HepG2 (cell line): ENCODE measurements around the gene APOM. TPM values are rescaled to one million over a fixed set of nuclear protein-coding genes. Genes with fewer than 3 reads are reported as not detected.

Experiments
- ATF7 ChIP-seq, 2 experiments: fragments of 450-650 bp in 1 of 2; sonication (generic) in 1 of 2; formaldehyde crosslinking in 1 of 2; IDR thresholded peaks; 2 replicates each; pipeline versions ENCODE4 v1.4.0 to v1.6.1; 2016 to 2020; ENCODE audit warnings: antibody characterized with exemption in 1 of 2, mild to moderate bottlenecking in 1 of 2, missing genetic modification reagents in 1 of 2
- BORCS8-MEF2B ChIP-seq: sonication (generic); formaldehyde crosslinking; IDR thresholded peaks from 2 replicates; pipeline ENCODE4 v1.8.0; 2022; ENCODE audit warnings: mild to moderate bottlenecking, missing genetic modification reagents
- CCAR2 ChIP-seq: fragments of 200-400 bp; formaldehyde crosslinking; optimal IDR thresholded peaks from 2 replicates; pipeline ENCODE3; 2018; ENCODE audit warnings: low read depth, mild to moderate bottlenecking, low read length, moderate library complexity
- ETV5 ChIP-seq: IDR thresholded peaks from 2 replicates; pipeline ENCODE4 v1.6.1; 2018; ENCODE audit warnings: missing biosample characterization, missing genetic modification reagents, inconsistent platforms, borderline replicate concordance
- HBP1 ChIP-seq: IDR thresholded peaks from 2 replicates; pipeline ENCODE4 v1.6.1; 2016; ENCODE audit warnings: low read depth, control low read depth
- MIER3 ChIP-seq: IDR thresholded peaks from 2 replicates; pipeline ENCODE4 v1.6.1; 2016; ENCODE audit warnings: missing compliant biosample characterization, borderline replicate concordance
- NR2F1 ChIP-seq, 2 experiments: fragments of 450-650 bp in 1 of 2; formaldehyde crosslinking in 1 of 2; IDR thresholded peaks; 2 replicates each; pipeline versions ENCODE4 v1.5.0 to v1.6.1; 2016 to 2020; ENCODE audit warnings: mild to moderate bottlenecking in 1 of 2, missing compliant biosample characterization in 1 of 2, missing genetic modification reagents in 1 of 2, moderate library complexity in 1 of 2
- SALL1 ChIP-seq: sonication (generic); formaldehyde crosslinking; IDR thresholded peaks from 2 replicates; pipeline ENCODE4 v1.8.0; 2022; ENCODE audit warnings: mild to moderate bottlenecking, missing genetic modification reagents
- ZBTB44 ChIP-seq: sonication (generic); formaldehyde crosslinking; IDR thresholded peaks from 2 replicates; pipeline ENCODE4 v1.4.0; 2020; ENCODE audit warnings: missing genetic modification reagents
- ZNF605 ChIP-seq: sonication (generic); formaldehyde crosslinking; IDR thresholded peaks from 2 replicates; pipeline ENCODE4 v1.8.0; 2022; ENCODE audit warnings: mild to moderate bottlenecking, missing genetic modification reagents
- polyA plus RNA-seq, 8 experiments: library from polyadenylated mRNA; depleted of rRNA in 3 of 8; stranded (reverse) in 7 of 8; unstranded in 1 of 8; fragments of >200 nt; fragmentation: Illumina TruSeq in 4 of 8; extraction: Trizol in 4 of 8; gene quantifications; 2 replicates each; pipeline versions ENCODE4 v1.2.1 to v1.2.3, GENCODE V29; 2011 to 2016; ENCODE audit warnings: low read depth in 4 of 8, missing spikeins in 1 of 8, mixed read lengths in 1 of 8; ENCODE audit not compliant: insufficient read depth in 1 of 8
- total RNA-seq, 5 experiments: library from RNA; depleted of rRNA; stranded (reverse); fragments of >200 nt; fragmentation: Illumina TruSeq; extraction: Trizol; gene quantifications; 2 replicates each; pipeline ENCODE4 v1.2.3, GENCODE V29; 2016; ENCODE audit warnings: low read depth in 1 of 5
- TF ChIP-seq, protein P1 (sequence below): sonication (generic); formaldehyde crosslinking; IDR thresholded peaks from 2 replicates; pipeline ENCODE4 v1.9.0; 2022; ENCODE audit warnings: low read depth, missing genetic modification reagents
- TF ChIP-seq, protein P2 (sequence below): sonication (generic); formaldehyde crosslinking; IDR thresholded peaks from 2 replicates; pipeline ENCODE4 v1.5.0; 2020; ENCODE audit warnings: mild to moderate bottlenecking, missing genetic modification reagents
- TF ChIP-seq, protein P3 (sequence below): sonication (generic); formaldehyde crosslinking; IDR thresholded peaks from 2 replicates; pipeline ENCODE4 v1.5.0; 2020; ENCODE audit warnings: missing genetic modification reagents, mild to moderate bottlenecking, borderline replicate concordance
- TF ChIP-seq, protein P4 (sequence below): sonication (generic); formaldehyde crosslinking; IDR thresholded peaks from 2 replicates; pipeline ENCODE4 v1.4.0; 2020; ENCODE audit warnings: missing genetic modification reagents, low read depth, mild to moderate bottlenecking, borderline replicate concordance
- TF ChIP-seq, protein P5 (sequence below): sonication (generic); formaldehyde crosslinking; IDR thresholded peaks from 2 replicates; pipeline ENCODE4 v1.4.0; 2020; ENCODE audit warnings: missing genetic modification reagents

Gene APOM
- total and polyA plus RNA-seq, 2 of the 13 experiments (the other 11 are each of a cell fraction or from before 2014, with no cell fraction given) = 98.2 to 1,140 TPM

DNA sequence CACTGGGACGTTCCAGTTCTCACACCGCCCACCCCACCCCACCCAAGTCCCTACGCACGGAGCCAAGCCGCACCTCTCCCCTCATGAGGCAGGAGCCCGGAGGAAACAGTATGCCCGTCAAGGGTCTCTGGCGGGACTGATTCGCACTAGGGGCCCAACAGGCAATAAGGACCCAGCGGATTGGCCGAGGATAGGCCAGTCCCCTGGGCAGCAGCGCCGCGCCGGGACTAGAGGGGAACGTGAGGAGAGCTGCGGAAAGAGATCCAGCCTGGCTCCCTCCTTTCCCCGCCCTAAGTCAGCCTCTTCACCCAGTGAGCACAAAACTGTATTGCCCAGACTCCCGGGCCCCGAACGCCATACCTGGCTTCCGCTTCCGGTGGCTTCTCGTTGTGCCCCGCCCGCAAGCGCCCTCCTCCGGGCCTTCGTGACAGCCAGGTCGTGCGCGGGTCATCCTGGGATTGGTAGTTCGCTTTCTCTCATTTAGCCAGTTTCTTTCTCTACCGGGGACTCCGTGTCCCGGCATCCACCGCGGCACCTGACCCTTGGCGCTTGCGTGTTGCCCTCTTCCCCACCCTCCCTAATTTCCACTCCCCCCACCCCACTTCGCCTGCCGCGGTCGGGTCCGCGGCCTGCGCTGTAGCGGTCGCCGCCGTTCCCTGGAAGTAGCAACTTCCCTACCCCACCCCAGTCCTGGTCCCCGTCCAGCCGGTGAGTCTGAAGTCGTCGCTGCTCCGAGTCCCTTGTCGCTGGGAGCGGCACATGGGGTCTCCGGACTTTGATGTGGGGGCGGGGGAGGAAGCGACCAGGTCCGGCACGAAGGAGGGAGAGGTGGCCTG is 10.0 kb downstream of the APOM start, which contains the start of gene CSNK2B (continued):
- TF ChIP-seq NR2F1 (CRISPR knock-in tag; IDR thresholded peaks at IDR 0.05) (no peak; a peak in 1 of 4 replicates), BORCS8-MEF2B (CRISPR knock-in tag) (peak; percentile 50), CCAR2 (no peak), ATF7 (IDR thresholded peaks at IDR 0.05) (no peak), ATF7 (CRISPR knock-in tag; IDR thresholded peaks at IDR 0.05) (peak; percentile 58; the same call in 1 of the 2 replicates), ZNF605 (no peak; the same call in 1 of the 2 replicates), SALL1 (CRISPR knock-in tag) (peak; percentile 72), ZBTB44 (CRISPR knock-in tag) (0 out of 2 replicates have a peak, but pooled peaks have one; percentile 40), ETV5 (CRISPR knock-in tag) (peak; percentile 85), HBP1 (peak; percentile 21; the same call in 1 of the 2 replicates), MIER3 (CRISPR knock-in tag) (peak; percentile 73; the same call in 1 of the 2 replicates)
- TF ChIP-seq, protein P1, sequence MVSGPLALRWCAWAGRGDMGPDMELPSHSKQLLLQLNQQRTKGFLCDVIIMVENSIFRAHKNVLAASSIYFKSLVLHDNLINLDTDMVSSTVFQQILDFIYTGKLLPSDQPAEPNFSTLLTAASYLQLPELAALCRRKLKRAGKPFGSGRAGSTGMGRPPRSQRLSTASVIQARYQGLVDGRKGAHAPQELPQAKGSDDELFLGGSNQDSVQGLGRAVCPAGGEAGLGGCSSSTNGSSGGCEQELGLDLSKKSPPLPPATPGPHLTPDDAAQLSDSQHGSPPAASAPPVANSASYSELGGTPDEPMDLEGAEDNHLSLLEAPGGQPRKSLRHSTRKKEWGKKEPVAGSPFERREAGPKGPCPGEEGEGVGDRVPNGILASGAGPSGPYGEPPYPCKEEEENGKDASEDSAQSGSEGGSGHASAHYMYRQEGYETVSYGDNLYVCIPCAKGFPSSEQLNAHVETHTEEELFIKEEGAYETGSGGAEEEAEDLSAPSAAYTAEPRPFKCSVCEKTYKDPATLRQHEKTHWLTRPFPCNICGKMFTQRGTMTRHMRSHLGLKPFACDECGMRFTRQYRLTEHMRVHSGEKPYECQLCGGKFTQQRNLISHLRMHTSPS (CRISPR knock-in tag) = no peak
- TF ChIP-seq, protein P2, sequence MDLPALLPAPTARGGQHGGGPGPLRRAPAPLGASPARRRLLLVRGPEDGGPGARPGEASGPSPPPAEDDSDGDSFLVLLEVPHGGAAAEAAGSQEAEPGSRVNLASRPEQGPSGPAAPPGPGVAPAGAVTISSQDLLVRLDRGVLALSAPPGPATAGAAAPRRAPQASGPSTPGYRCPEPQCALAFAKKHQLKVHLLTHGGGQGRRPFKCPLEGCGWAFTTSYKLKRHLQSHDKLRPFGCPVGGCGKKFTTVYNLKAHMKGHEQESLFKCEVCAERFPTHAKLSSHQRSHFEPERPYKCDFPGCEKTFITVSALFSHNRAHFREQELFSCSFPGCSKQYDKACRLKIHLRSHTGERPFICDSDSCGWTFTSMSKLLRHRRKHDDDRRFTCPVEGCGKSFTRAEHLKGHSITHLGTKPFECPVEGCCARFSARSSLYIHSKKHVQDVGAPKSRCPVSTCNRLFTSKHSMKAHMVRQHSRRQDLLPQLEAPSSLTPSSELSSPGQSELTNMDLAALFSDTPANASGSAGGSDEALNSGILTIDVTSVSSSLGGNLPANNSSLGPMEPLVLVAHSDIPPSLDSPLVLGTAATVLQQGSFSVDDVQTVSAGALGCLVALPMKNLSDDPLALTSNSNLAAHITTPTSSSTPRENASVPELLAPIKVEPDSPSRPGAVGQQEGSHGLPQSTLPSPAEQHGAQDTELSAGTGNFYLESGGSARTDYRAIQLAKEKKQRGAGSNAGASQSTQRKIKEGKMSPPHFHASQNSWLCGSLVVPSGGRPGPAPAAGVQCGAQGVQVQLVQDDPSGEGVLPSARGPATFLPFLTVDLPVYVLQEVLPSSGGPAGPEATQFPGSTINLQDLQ = 0 out of 2 replicates have a peak, but pooled peaks have one; percentile 14
- TF ChIP-seq, protein P3, sequence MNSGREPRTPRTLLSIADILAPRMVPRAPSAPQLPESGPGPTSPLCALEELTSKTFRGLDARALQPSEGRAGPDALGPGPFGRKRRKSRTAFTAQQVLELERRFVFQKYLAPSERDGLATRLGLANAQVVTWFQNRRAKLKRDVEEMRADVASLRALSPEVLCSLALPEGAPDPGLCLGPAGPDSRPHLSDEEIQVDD (CRISPR knock-in tag) = 0 out of 2 replicates have a peak, but pooled peaks have one; percentile 55
- TF ChIP-seq, protein P4, sequence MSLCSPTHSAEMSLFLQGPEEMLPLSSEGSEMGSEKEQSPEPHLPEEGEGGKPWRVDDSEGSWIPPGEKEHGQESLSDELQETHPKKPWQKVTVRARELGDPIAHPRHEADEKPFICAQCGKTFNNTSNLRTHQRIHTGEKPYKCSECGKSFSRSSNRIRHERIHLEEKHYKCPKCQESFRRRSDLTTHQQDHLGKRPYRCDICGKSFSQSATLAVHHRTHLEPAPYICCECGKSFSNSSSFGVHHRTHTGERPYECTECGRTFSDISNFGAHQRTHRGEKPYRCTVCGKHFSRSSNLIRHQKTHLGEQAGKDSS (CRISPR knock-in tag) = peak; percentile 85
- TF ChIP-seq, protein P5, sequence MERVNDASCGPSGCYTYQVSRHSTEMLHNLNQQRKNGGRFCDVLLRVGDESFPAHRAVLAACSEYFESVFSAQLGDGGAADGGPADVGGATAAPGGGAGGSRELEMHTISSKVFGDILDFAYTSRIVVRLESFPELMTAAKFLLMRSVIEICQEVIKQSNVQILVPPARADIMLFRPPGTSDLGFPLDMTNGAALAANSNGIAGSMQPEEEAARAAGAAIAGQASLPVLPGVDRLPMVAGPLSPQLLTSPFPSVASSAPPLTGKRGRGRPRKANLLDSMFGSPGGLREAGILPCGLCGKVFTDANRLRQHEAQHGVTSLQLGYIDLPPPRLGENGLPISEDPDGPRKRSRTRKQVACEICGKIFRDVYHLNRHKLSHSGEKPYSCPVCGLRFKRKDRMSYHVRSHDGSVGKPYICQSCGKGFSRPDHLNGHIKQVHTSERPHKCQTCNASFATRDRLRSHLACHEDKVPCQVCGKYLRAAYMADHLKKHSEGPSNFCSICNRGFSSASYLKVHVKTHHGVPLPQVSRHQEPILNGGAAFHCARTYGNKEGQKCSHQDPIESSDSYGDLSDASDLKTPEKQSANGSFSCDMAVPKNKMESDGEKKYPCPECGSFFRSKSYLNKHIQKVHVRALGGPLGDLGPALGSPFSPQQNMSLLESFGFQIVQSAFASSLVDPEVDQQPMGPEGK (CRISPR knock-in tag) = peak; percentile 96
